OCI-LY3 (cell line): ENCODE results near the gene MYBPC1.

Source experiments
- H2AFZ ChIP-seq: fragments of 200-600, 300-600 bp; shearing (Covaris generic); 2 replicates; pipeline ENCODE4 v1.6.0; 2014; ENCODE audit warnings: antibody characterized with exemption, low read depth, low read length
- H3K27ac ChIP-seq: fragments of 200-600, 300-600 bp; sonication (generic); 2 replicates; pipeline ENCODE4 v1.5.1; 2014; ENCODE audit warnings: mild to moderate bottlenecking, low read length, moderate library complexity, mixed read lengths
- H3K27me3 ChIP-seq: fragments of 200-600, 300-600 bp; sonication (generic); 2 replicates; pipeline ENCODE4 v1.6.1; 2014; ENCODE audit warnings: low read depth, low read length, mixed read lengths
- H3K36me3 ChIP-seq: fragments of 200-600, 300-600 bp; sonication (generic); replicated peaks from 2 replicates; pipeline ENCODE3; 2014; ENCODE audit warnings: low read depth, low read length, mixed read lengths
- H3K4me1 ChIP-seq: fragments of 300-600, 200-600 bp; sonication (generic); 2 replicates; pipeline ENCODE4 v1.6.1; 2014; ENCODE audit warnings: low read length, mixed read lengths
- H3K4me2 ChIP-seq: fragments of 200-600, 300-600 bp; sonication (generic); 2 replicates; pipeline ENCODE4 v1.6.1; 2014; ENCODE audit warnings: low read length, mixed read lengths
- H3K4me3 ChIP-seq: fragments of 300-600, 200-600 bp; sonication (generic); 2 replicates; pipeline ENCODE4 v1.5.1; 2014; ENCODE audit warnings: antibody characterized with exemption, mild to moderate bottlenecking, low read length, moderate library complexity
- H3K79me2 ChIP-seq: fragments of 300-600, 200-600 bp; shearing (Covaris generic); 2 replicates; pipeline ENCODE4 v1.6.1; 2014; ENCODE audit warnings: mild to moderate bottlenecking, low read length, mixed read lengths
- H3K9ac ChIP-seq: fragments of 300-600, 200-600 bp; shearing (Covaris generic); 2 replicates; pipeline ENCODE4 v1.6.0; 2014; ENCODE audit warnings: mild to moderate bottlenecking, low read length, moderate library complexity
- H3K9me3 ChIP-seq: fragments of 200-600, 300-600 bp; shearing (Covaris generic); 2 replicates; pipeline ENCODE4 v1.6.1; 2014; ENCODE audit warnings: low read length, mixed read lengths; ENCODE audit not compliant: insufficient read depth
- H4K20me1 ChIP-seq: fragments of 200-600, 300-600 bp; sonication (generic); 2 replicates; pipeline ENCODE4 v1.6.1; 2016; ENCODE audit warnings: low read length, mixed read lengths; ENCODE audit not compliant: insufficient read depth
- CTCF ChIP-seq: fragments of 200-600, 300-600 bp; sonication (generic); IDR thresholded peaks from 2 replicates; pipeline ENCODE4 v1.5.1; 2014; ENCODE audit warnings: antibody characterized with exemption, low read length, low read depth
- EZH2phosphoT487 ChIP-seq: fragments of 200-600 bp; shearing (Covaris generic); IDR thresholded peaks from 2 replicates; pipeline ENCODE4 v1.6.1; 2018; ENCODE audit warnings: antibody characterized with exemption, mixed run types, low read depth

The MYBPC1 gene

GRCh38 chr12:101664992-101665391 lies 70.2 kb downstream of the MYBPC1 start:
- no peak for TF ChIP-seq CTCF
- no peak for TF ChIP-seq EZH2phosphoT487
- Histone ChIP-seq H3K27me3 (peaks cover 55% of the 10 kb centered on the region), H3K9me3 (peaks cover 4% of the 10 kb centered on the region), H3K79me2 (no peaks in the 10 kb centered on the region), H3K4me1 (peaks cover 9% of the 10 kb centered on the region), H3K4me3 (no peak overlapping the region), H3K27ac (no peak overlapping the region), H4K20me1 (no peaks in the 10 kb centered on the region), H3K4me2 (no peak overlapping the region), H2AFZ (no peak overlapping the region), H3K36me3 (peaks cover 4% of the 10 kb centered on the region), H3K9ac (no peak overlapping the region)

- H2AFZ ChIP-seq: no peak overlapping the region
- no peak overlapping the region for H3K4me2 ChIP-seq
- H3K79me2 ChIP-seq: no peaks in the 10 kb centered on the region
These were observed 71.4 kb downstream of the MYBPC1 start for GRCh38 chr12:101666052-101666728.

GRCh38 chr12:101667591-101667990 lies 72.8 kb downstream of the MYBPC1 start:
- Histone ChIP-seq H3K9me3 (no peaks in the 10 kb centered on the region), H3K4me2 (no peak overlapping the region), H3K27ac (no peak overlapping the region), H3K36me3 (no peaks in the 10 kb centered on the region), H3K9ac (no peak overlapping the region), H3K4me3 (no peak overlapping the region), H3K4me1 (peaks cover 23% of the 10 kb centered on the region), H2AFZ (no peak overlapping the region), H3K27me3 (peaks cover 67% of the 10 kb centered on the region), H4K20me1 (no peaks in the 10 kb centered on the region), H3K79me2 (no peaks in the 10 kb centered on the region)
- TF ChIP-seq EZH2phosphoT487 (no peak), CTCF (no peak)

More at GRCh38 chr12:101666052-101666728, 71.4 kb downstream of the MYBPC1 start:
- H3K4me3 ChIP-seq: no peak overlapping the region
- no peaks in the 10 kb centered on the region for H3K9me3 ChIP-seq
- no peak overlapping the region for H3K9ac ChIP-seq
- H4K20me1 ChIP-seq: no peaks in the 10 kb centered on the region
- no peak overlapping the region for H3K27ac ChIP-seq
- no peaks in the 10 kb centered on the region for H3K36me3 ChIP-seq
- peaks cover 61% of the 10 kb centered on the region for H3K27me3 ChIP-seq
- peaks cover 11% of the 10 kb centered on the region for H3K4me1 ChIP-seq
- TF ChIP-seq CTCF: no peak
- no peak for TF ChIP-seq EZH2phosphoT487

GRCh38 chr12:101670007-101670671 lies 75.4 kb downstream of the MYBPC1 start:
- Histone ChIP-seq H3K36me3 (no peaks in the 10 kb centered on the region), H3K27me3 (peaks cover 58% of the 10 kb centered on the region), H3K4me2 (no peak overlapping the region), H2AFZ (no peak overlapping the region), H3K4me1 (peaks cover 23% of the 10 kb centered on the region), H3K9me3 (no peaks in the 10 kb centered on the region), H3K9ac (no peak overlapping the region), H3K27ac (no peak overlapping the region), H3K79me2 (no peaks in the 10 kb centered on the region), H3K4me3 (no peak overlapping the region), H4K20me1 (no peaks in the 10 kb centered on the region)
- peak; percentile 61 for TF ChIP-seq CTCF
- no peak for TF ChIP-seq EZH2phosphoT487
